Fibroblast of lung (primary cell): ENCODE results near the gene WDR64. TPM values are rescaled to one million over a fixed set of nuclear protein-coding genes. Genes with fewer than 3 reads are reported as not detected.

Experiments used
- DNase-seq, 2 donors: peaks; one replicate each; pipeline versions ENCODE4 v3.0.0 to v3.0.0-alpha.2; 2010; ENCODE audit warnings: low read depth in 2 of 2
- H2AFZ ChIP-seq: 2 replicates; pipeline ENCODE4 v1.5.1; 2012; ENCODE audit warnings: low read length, control low read depth, inconsistent platforms
- H3K27ac ChIP-seq: 2 replicates; pipeline ENCODE4 v1.5.1; 2011; ENCODE audit warnings: low read length, control low read depth; ENCODE audit not compliant: insufficient read depth
- H3K27me3 ChIP-seq: 2 replicates; pipeline ENCODE4 v1.5.1; 2011; ENCODE audit warnings: mild to moderate bottlenecking, low read length; ENCODE audit not compliant: control insufficient read depth, insufficient read depth
- H3K36me3 ChIP-seq: 2 replicates; pipeline ENCODE4 v1.5.1; 2011; ENCODE audit warnings: low read length; ENCODE audit not compliant: control insufficient read depth, insufficient read depth
- H3K4me1 ChIP-seq: 2 replicates; pipeline ENCODE4 v1.5.1; 2011; ENCODE audit warnings: low read length; ENCODE audit not compliant: control insufficient read depth, insufficient read depth; ENCODE audit errors: extremely low read depth
- H3K4me2 ChIP-seq: 2 replicates; pipeline ENCODE4 v1.5.1; 2011; ENCODE audit warnings: low read length, control low read depth; ENCODE audit not compliant: insufficient read depth; ENCODE audit errors: extremely low read depth
- H3K4me3 ChIP-seq, 4 experiments: fragments of 200-600 bp in 1 of 4; sonication (generic) in 1 of 4; replicated peaks in 1 of 4; 2 replicates each; pipeline ENCODE4 v1.5.1; 2011 to 2016; ENCODE audit warnings: low read length in 4 of 4, low read depth in 3 of 4, mild to moderate bottlenecking in 3 of 4, control low read depth in 2 of 4, inconsistent platforms in 1 of 4, mixed read lengths in 1 of 4; ENCODE audit not compliant: insufficient read depth in 1 of 4; ENCODE audit errors: control extremely low read depth in 1 of 4
- H3K79me2 ChIP-seq: 2 replicates; pipeline ENCODE4 v1.5.1; 2012; ENCODE audit warnings: mild to moderate bottlenecking, low read length, inconsistent platforms; ENCODE audit not compliant: control insufficient read depth, insufficient read depth
- H3K9ac ChIP-seq: 2 replicates; pipeline ENCODE4 v1.5.1; 2011; ENCODE audit warnings: mild to moderate bottlenecking, low read length, control low read depth; ENCODE audit not compliant: insufficient read depth
- H3K9me3 ChIP-seq: 2 replicates; pipeline ENCODE4 v1.5.1; 2012; ENCODE audit warnings: low read depth, low read length; ENCODE audit not compliant: control insufficient read depth, insufficient read depth
- H4K20me1 ChIP-seq: 2 replicates; pipeline ENCODE4 v1.5.1; 2011; ENCODE audit warnings: low read length; ENCODE audit not compliant: control insufficient read depth, insufficient read depth; ENCODE audit errors: extremely low read depth
- CTCF ChIP-seq, 2 donors: IDR thresholded peaks in 1 of 2; conservative IDR thresholded peaks in 1 of 2; 1 replicate in 1 of 2; 2 replicates in 1 of 2; pipeline ENCODE4 v1.5.1; 2011 to 2012; ENCODE audit warnings: low read length in 2 of 2, control low read depth in 1 of 2, inconsistent platforms in 1 of 2, low read depth in 1 of 2, mild to moderate bottlenecking in 1 of 2
- EZH2 ChIP-seq: IDR thresholded peaks from 2 replicates; pipeline ENCODE4 v1.5.1; 2012; ENCODE audit warnings: low read length, control low read depth, mild to moderate bottlenecking; ENCODE audit errors: missing control alignments
- polyA plus RNA-seq, 2 donors: library from polyadenylated mRNA; depleted of rRNA in 1 of 2; stranded (reverse) in 1 of 2; unstranded in 1 of 2; fragments of >200 nt; gene quantifications; 2 replicates each; pipeline ENCODE4 v1.2.1, GENCODE V29; 2011 to 2012; ENCODE audit warnings: missing spikeins in 1 of 2
- total RNA-seq: library from RNA; depleted of rRNA; stranded (reverse); fragments of >200 nt; gene quantifications from 2 replicates; pipeline ENCODE4 v1.2.1, GENCODE V29; 2014

Gene WDR64
- total and polyA plus RNA-seq, 2 donors (not counting 1 experiment from before 2014, with no cell fraction given), result not detected

DNA sequence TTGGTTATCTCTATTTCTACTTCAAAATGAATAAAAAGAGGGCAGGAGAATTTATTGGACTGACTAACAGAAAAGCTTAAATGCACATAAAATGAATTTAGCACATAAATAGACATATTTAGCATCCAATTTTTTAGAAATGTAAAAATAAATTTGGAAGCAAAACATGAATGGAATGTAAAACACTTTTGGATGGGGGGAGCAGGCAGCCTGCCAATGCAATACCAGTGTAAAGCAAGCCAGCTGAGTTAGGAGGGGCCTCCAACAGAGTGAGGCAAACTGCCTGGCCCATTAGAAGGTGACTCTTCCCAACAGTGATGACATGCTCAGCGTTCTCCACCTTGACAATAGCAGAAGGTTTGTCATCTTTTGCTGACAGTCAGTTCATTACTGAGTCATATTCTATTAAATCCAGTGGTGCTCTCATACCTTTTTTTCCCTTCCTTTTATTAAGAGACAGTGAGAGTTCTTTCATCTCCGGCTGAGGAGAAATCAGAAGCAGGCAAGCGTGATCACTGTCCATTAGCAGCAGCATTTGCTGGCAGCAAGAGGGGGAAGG, 176.5 kb downstream of the WDR64 start:
- Histone ChIP-seq H3K4me3 (no peak overlapping the region), H3K27ac (no peak overlapping the region), H3K9ac (no peak overlapping the region), H3K27me3 (no peaks in the 10 kb centered on the region), H4K20me1 (no peaks in the 10 kb centered on the region), H3K79me2 (no peaks in the 10 kb centered on the region), H2AFZ (peak overlapping the region; percentile 7), H3K4me2 (peak overlapping the region; percentile 52), H3K36me3 (no peaks in the 10 kb centered on the region), H3K9me3 (no peaks in the 10 kb centered on the region), H3K4me1 (peaks cover 3% of the 10 kb centered on the region)
- TF ChIP-seq EZH2 (no peak), CTCF (conservative IDR thresholded peaks at IDR 0.05 in 1 of 2, IDR thresholded peaks at IDR 0.05 in 1 of 2; ENCODE audit: low read depth in 1 of 2, low read length in 2 of 2) (no peak)
- peak in 1 of 2 donors; percentile 59 for DNase-seq

DNA sequence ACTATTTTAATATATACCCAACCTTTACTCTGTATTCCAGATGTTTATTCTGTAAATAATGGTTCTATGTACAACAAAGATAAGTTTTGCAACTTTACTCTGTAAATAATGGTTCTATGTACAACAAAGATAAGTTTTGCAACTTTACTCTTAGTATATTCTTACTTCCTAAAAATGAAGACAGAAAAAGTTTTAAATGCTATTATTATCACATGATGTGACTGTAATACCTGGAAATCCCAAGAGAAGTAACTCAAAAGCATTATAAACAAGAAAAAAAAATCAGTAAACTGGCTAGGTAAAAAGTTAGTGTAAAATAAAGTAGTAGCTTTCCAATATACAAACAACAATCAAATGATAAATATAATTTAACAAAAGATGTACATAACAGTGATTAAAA, 177.4 kb downstream of the WDR64 start:
- H3K4me2 ChIP-seq, result no peak overlapping the region
- H3K4me1 ChIP-seq, result peaks cover 3% of the 10 kb centered on the region
- H3K9ac ChIP-seq, result no peak overlapping the region
- H3K79me2 ChIP-seq, result no peaks in the 10 kb centered on the region
- H3K36me3 ChIP-seq, result no peaks in the 10 kb centered on the region
- H2AFZ ChIP-seq, result no peak overlapping the region
- no peaks in the 10 kb centered on the region for H3K27me3 ChIP-seq
- H3K4me3 ChIP-seq, result no peak overlapping the region
- DNase-seq, result no peak
- H3K9me3 ChIP-seq, result no peaks in the 10 kb centered on the region
- no peak overlapping the region for H3K27ac ChIP-seq
- H4K20me1 ChIP-seq, result no peaks in the 10 kb centered on the region
- no peak for TF ChIP-seq EZH2
- TF ChIP-seq CTCF (conservative IDR thresholded peaks at IDR 0.05 in 1 of 2, IDR thresholded peaks at IDR 0.05 in 1 of 2; ENCODE audit: low read depth in 1 of 2, low read length in 2 of 2), result no peak

DNA sequence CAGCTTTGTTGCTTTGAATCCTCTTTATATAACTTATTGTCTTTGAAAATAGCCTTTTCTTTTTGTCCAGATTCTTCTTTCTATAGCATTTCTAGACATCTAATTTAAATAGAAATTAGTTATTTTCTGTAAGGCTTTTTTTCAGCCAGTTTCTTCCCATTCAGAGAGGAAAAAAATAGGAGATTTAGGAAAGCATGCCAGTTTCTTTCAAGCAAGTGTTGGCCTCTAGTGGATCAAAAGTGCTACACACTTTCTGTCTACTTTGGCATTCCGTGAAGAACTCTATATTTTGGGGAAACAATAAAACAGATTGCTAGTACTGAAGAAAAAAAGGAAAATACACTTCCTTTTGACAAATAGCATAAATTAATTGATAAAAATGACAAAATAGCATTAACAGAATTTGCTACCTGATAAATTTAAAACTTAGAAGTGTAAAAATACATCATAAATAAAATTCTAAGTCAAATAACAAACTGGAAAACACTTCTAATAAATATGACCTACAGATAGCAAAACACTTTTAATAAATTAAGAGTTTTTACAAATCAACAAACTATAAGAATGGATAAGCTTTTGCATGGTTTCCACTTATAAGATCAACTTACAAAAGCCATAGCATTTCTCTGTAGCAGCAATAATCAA, 182.8 kb downstream of the WDR64 start:
- Histone ChIP-seq H3K9me3 (no peaks in the 10 kb centered on the region), H3K27me3 (no peaks in the 10 kb centered on the region), H3K36me3 (no peaks in the 10 kb centered on the region), H3K9ac (no peak overlapping the region), H3K79me2 (no peaks in the 10 kb centered on the region), H3K4me2 (no peak overlapping the region), H2AFZ (no peak overlapping the region), H4K20me1 (no peaks in the 10 kb centered on the region), H3K4me3 (no peak overlapping the region), H3K27ac (no peak overlapping the region), H3K4me1 (peaks cover 10% of the 10 kb centered on the region)
- TF ChIP-seq EZH2 (no peak), CTCF (conservative IDR thresholded peaks at IDR 0.05 in 1 of 2, IDR thresholded peaks at IDR 0.05 in 1 of 2; ENCODE audit: low read depth in 1 of 2, low read length in 2 of 2) (peak; percentile 82 to 90)
- DNase-seq, result peak; percentile 59 to 84
